H1 (cell line): ENCODE data around the gene TEAD1. TPM values are rescaled to one million over a fixed set of nuclear protein-coding genes. Genes with fewer than 3 reads are reported as not detected.

ENCODE experiments used
- HDAC2 ChIP-seq, 2 experiments: fragments of 300-600 bp in 1 of 2; sonication (generic) in 1 of 2; IDR thresholded peaks; 2 replicates each; pipeline ENCODE4 v1.6.1; 2011 to 2012; ENCODE audit warnings: low read depth in 2 of 2, low read length in 2 of 2, mild to moderate bottlenecking in 2 of 2, moderate library complexity in 2 of 2, borderline replicate concordance in 1 of 2, inconsistent platforms in 1 of 2
- POLR2A ChIP-seq, 2 experiments: IDR thresholded peaks; 1 replicate in 1 of 2; 2 replicates in 1 of 2; pipeline ENCODE4 v1.6.1; 2011; ENCODE audit warnings: low read depth in 2 of 2, low read length in 2 of 2, mild to moderate bottlenecking in 2 of 2; ENCODE audit errors: control extremely low read depth in 1 of 2
- TBP ChIP-seq: IDR thresholded peaks from 2 replicates; pipeline ENCODE4 v1.6.1; 2011; ENCODE audit warnings: low read depth, low read length, improper control_type of control experiment
- polyA plus RNA-seq, 7 experiments: library from polyadenylated mRNA; depleted of rRNA in 3 of 7; stranded (reverse) in 5 of 7; unstranded in 2 of 7; fragments of >200 nt in 5 of 7; fragments of 200-250 nt in 2 of 7; gene quantifications; 1 replicate in 5 of 7; 2 replicates in 1 of 7; 4 replicates in 1 of 7; pipeline versions ENCODE4 v1.2.1 to v1.2.3, GENCODE V29; 2011 to 2013; ENCODE audit warnings: missing spikeins in 2 of 7, mixed read lengths in 2 of 7
- total RNA-seq: library from RNA; stranded (reverse); fragmentation: NEBNext Ultra II Directional; extraction: Animal tissue kit (Norgen Biotek cat#: 25700); gene quantifications from 2 replicates; pipeline ENCODE4 v1.2.1, GENCODE V29; 2021
- TF ChIP-seq, protein P1 (sequence below), 3 experiments: IDR thresholded peaks; 1 replicate in 2 of 3; 2 replicates in 1 of 3; pipeline versions ENCODE4 v1.5.1 to v1.6.1; 2011; ENCODE audit warnings: low read length in 3 of 3, mild to moderate bottlenecking in 3 of 3, inconsistent platforms in 2 of 3, low read depth in 1 of 3, moderate library complexity in 1 of 3; ENCODE audit not compliant: insufficient read depth in 1 of 3; ENCODE audit errors: control extremely low read depth in 1 of 3

Gene TEAD1
- total and polyA plus RNA-seq, 2 of the 8 experiments (the other 6 are each of a cell fraction or from before 2014, with no cell fraction given): 15.6 to 67.4 TPM

DNA sequence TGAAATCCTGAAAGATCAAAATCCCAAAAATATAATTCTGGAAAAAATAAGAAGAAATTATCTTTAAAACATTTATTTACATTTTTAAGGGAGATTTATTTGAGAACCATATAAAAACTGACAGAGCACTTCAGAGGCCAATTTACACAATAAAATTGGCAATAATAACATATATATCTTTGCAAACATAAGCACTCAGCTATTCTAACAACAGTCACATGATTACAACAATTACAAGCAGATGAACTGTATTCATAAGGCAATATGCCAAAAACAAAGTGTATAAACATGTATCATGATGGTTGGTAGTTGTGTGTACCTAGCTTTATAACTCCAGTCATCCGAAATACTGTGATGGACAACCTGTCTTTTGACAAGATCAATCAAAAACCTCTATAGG is 317.2 kb downstream of the TEAD1 start (continued):
- TF ChIP-seq, protein P1, sequence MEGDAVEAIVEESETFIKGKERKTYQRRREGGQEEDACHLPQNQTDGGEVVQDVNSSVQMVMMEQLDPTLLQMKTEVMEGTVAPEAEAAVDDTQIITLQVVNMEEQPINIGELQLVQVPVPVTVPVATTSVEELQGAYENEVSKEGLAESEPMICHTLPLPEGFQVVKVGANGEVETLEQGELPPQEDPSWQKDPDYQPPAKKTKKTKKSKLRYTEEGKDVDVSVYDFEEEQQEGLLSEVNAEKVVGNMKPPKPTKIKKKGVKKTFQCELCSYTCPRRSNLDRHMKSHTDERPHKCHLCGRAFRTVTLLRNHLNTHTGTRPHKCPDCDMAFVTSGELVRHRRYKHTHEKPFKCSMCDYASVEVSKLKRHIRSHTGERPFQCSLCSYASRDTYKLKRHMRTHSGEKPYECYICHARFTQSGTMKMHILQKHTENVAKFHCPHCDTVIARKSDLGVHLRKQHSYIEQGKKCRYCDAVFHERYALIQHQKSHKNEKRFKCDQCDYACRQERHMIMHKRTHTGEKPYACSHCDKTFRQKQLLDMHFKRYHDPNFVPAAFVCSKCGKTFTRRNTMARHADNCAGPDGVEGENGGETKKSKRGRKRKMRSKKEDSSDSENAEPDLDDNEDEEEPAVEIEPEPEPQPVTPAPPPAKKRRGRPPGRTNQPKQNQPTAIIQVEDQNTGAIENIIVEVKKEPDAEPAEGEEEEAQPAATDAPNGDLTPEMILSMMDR (IDR thresholded peaks at IDR 0.05; ENCODE audit: control extremely low read depth in 1 of 3, insufficient read depth in 1 of 3, low read depth in 1 of 3, low read length in 3 of 3): no peak
- TF ChIP-seq POLR2A (IDR thresholded peaks at IDR 0.05; ENCODE audit: control extremely low read depth in 1 of 2, low read depth in 2 of 2, low read length in 2 of 2): no peak
- no peak for TF ChIP-seq HDAC2 (IDR thresholded peaks at IDR 0.05; ENCODE audit: borderline replicate concordance in 1 of 2, low read depth in 2 of 2, low read length in 2 of 2)
- TF ChIP-seq TBP: no peak
